Body of pancreas (tissue), 4 donors: ENCODE measurements around the gene NUP98. TPM values are rescaled to one million over a fixed set of nuclear protein-coding genes. Genes with fewer than 3 reads are reported as not detected.

Experiments
- ATAC-seq: fragments of 150-250 bp; one replicate; pipeline ENCODE4 v1.9.1; 2016
- DNase-seq, 4 donors: peaks; one replicate each; pipeline ENCODE4 v3.0.0-alpha.2; 2019
- H3K27ac ChIP-seq, 4 donors: fragments of 200-600 bp; sonication (generic); 1 replicate in 3 of 4; 2 replicates in 1 of 4; pipeline versions ENCODE4 v1.5.1 to v1.6.1; 2016 to 2019; ENCODE audit warnings: mild to moderate bottlenecking in 1 of 4, mixed read lengths in 1 of 4, moderate library complexity in 1 of 4
- H3K27me3 ChIP-seq, 2 donors: fragments of 200-600 bp; sonication (generic); one replicate each; pipeline ENCODE4 v1.6.0; 2016; ENCODE audit warnings: mild to moderate bottlenecking in 1 of 2
- H3K36me3 ChIP-seq, 2 donors: fragments of 200-600 bp; sonication (generic); replicated peaks in 1 of 2; 2 replicates each; pipeline ENCODE4 v1.5.1; 2016; ENCODE audit warnings: low read depth in 2 of 2; ENCODE audit not compliant: insufficient read depth in 1 of 2
- H3K4me1 ChIP-seq: fragments of 200-600 bp; sonication (generic); one replicate; pipeline ENCODE4 v1.6.0; 2016
- H3K4me3 ChIP-seq, 2 donors: fragments of 200-600 bp; sonication (generic); 1 replicate in 1 of 2; 2 replicates in 1 of 2; pipeline ENCODE4 v1.5.1; 2016 to 2019
- H3K9me3 ChIP-seq, 3 donors: fragments of 200-600 bp; sonication (generic); 1 replicate in 2 of 3; 2 replicates in 1 of 3; pipeline ENCODE4 v1.5.1; 2016
- POLR2A ChIP-seq, 3 donors: fragments of 450-650 bp; IDR thresholded peaks; one replicate each; pipeline ENCODE4 v1.6.1; 2016; ENCODE audit warnings: antibody characterized with exemption in 3 of 3, mild to moderate bottlenecking in 2 of 3
- WGBS, 2 donors: methylation state at CpG; one replicate each; pipeline ENCODE4 v1.1.5; 2017; 5-methylcytosine and 5-hydroxymethylcytosine counted together
- intact Hi-C: fragments of 100-400 bp; cut with DNase I; formaldehyde crosslinking; loops from one replicate; pipeline ENCODE4 v1.15.1; 2023
- total RNA-seq, 2 donors: library from RNA; depleted of rRNA; stranded (reverse); fragments of >200 nt; gene quantifications; one replicate each; pipeline ENCODE4 v1.1.0, GENCODE V29; 2016
- TF ChIP-seq, protein P1 (sequence below), 7 experiments: fragments of 450-650 bp in 4 of 7; fragments of 200-600 bp in 3 of 7; sonication (generic) in 3 of 7; IDR thresholded peaks; one replicate each; pipeline ENCODE4 v1.5.1; 2016 to 2019; ENCODE audit warnings: antibody characterized with exemption in 7 of 7

Gene NUP98
- total RNA-seq, 2 donors from 2014 or later: 37.9 to 62.0 TPM

- 94 to 100% methylated on average over 1 of the region's 1 CpG for WGBS, 2 donors
- Histone ChIP-seq H3K4me1 (peaks cover 14% of the 10 kb centered on the region), H3K27me3 (no peaks in the 10 kb centered on the region), H3K27ac (no peak overlapping the region), H3K9me3 (no peaks in the 10 kb centered on the region), H3K36me3 (no peaks in the 10 kb centered on the region), H3K4me3 (no peak overlapping the region)
- intact Hi-C loops: no loop called here
- TF ChIP-seq, protein P1, sequence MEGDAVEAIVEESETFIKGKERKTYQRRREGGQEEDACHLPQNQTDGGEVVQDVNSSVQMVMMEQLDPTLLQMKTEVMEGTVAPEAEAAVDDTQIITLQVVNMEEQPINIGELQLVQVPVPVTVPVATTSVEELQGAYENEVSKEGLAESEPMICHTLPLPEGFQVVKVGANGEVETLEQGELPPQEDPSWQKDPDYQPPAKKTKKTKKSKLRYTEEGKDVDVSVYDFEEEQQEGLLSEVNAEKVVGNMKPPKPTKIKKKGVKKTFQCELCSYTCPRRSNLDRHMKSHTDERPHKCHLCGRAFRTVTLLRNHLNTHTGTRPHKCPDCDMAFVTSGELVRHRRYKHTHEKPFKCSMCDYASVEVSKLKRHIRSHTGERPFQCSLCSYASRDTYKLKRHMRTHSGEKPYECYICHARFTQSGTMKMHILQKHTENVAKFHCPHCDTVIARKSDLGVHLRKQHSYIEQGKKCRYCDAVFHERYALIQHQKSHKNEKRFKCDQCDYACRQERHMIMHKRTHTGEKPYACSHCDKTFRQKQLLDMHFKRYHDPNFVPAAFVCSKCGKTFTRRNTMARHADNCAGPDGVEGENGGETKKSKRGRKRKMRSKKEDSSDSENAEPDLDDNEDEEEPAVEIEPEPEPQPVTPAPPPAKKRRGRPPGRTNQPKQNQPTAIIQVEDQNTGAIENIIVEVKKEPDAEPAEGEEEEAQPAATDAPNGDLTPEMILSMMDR (IDR thresholded peaks at IDR 0.05): no peak
- no peak for TF ChIP-seq POLR2A (IDR thresholded peaks at IDR 0.05)
- ATAC-seq: no peak
- DNase-seq: no peak
These were observed 12.2 kb upstream of the NUP98 start for GRCh38 chr11:3809624-3809928.

GRCh38 chr11:3808861-3809623 lies 11.7 kb upstream of the NUP98 start:
- peak; percentile 61 to 77 (median 68) for DNase-seq
- 5 to 6% methylated on average over 5 of the region's 5 CpGs for WGBS, 2 donors
- H3K27ac ChIP-seq: peak overlapping the region; percentile 41 to 84 (median 61)

DNA sequence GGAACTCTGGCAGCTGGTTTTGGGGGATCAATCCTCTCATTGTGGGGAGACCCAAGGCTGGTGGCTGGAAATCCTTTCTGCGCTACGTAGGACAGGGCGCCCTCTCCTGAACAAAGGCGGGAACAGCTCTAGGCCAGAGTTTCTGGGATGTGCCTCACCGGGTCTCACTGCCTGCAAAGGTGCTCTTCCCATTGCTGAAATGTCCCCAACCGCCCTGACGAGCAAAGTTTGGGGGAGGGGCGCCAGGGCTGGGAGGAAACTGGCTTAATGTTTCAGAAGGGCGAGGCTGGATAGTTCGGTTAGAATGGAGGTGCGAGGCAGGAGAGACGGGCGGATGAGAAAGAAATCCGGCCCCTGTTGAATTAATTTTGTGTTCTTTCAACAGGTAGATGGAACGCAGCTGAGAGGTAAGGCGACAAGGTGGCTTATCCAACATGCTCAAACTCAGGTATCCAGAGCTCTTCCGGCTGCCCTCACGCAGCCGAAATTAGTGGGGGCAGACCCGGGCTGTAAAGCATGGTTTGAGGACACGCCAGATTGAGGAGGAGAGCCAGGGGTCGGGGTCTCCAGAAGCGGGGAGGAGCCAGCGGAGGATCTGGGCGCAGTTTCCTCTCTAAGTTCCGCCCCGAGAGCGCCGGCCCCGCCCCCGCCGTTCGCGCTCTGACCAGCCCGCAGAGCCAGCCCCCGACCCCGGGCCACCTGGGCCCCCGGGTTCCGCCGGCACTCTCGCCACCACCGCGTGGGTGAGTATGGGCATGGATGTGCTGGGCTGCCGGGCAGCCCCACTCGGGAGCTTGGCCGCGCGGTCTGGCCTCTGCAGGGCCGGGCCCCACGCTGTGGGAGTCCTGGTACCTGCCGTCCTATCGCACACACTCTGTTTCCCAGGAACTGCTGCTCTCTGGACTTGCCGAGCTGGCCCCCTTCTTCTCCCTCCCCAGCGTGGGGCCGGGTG lies 10.8 kb upstream of the NUP98 start, which contains the start of gene PGAP2:
PGAP2 (plus strand) TSS at position 652 of the 952 bp plus-strand sequence. CDS start 2,700 bp downstream, outside the sequence.
- peak within 1 kb of the TSS; percentile 45 to 79 for H3K4me3 ChIP-seq
- intact Hi-C loops: no loop called here
- peak; percentile 81 for ATAC-seq
- TF ChIP-seq, protein P1 (IDR thresholded peaks at IDR 0.05): peak; percentile 35 to 61 (median 45)
- peak in 1 of 3 donors; percentile 12 for TF ChIP-seq POLR2A (IDR thresholded peaks at IDR 0.05)
- H3K9me3 ChIP-seq: no peaks in the 10 kb centered on the region
- peak within 1 kb of the TSS; percentile 41 to 84 (median 61) for H3K27ac ChIP-seq
- peaks cover 14% of the 10 kb centered on the region for H3K4me1 ChIP-seq
- peak; percentile 55 to 73 (median 60) for DNase-seq
- no peaks in the 10 kb centered on the region for H3K36me3 ChIP-seq
- WGBS, 2 donors: 1 to 2% methylated on average over 17 to 46 of the region's 55 CpGs
- H3K27me3 ChIP-seq: no peaks in the 10 kb centered on the region

More at GRCh38 chr11:3808861-3809623, 11.7 kb upstream of the NUP98 start:
- Histone ChIP-seq H3K27me3 (no peaks in the 10 kb centered on the region), H3K4me1 (peaks cover 14% of the 10 kb centered on the region), H3K4me3 (peak overlapping the region; percentile 45 to 79), H3K9me3 (no peaks in the 10 kb centered on the region), H3K36me3 (no peaks in the 10 kb centered on the region)
- TF ChIP-seq POLR2A (IDR thresholded peaks at IDR 0.05): no peak
- TF ChIP-seq, protein P1 (IDR thresholded peaks at IDR 0.05): peak in 6 of 7 experiments; percentile 31 to 73 (median 67)
- intact Hi-C loops: no loop called here
- peak; percentile 91 for ATAC-seq

GRCh38 chr11:3803726-3804495 lies 6.6 kb upstream of the NUP98 start:
- Histone ChIP-seq H3K27ac (no peak overlapping the region), H3K27me3 (no peaks in the 10 kb centered on the region), H3K36me3 (no peaks in the 10 kb centered on the region), H3K4me3 (no peak overlapping the region), H3K9me3 (no peaks in the 10 kb centered on the region), H3K4me1 (peaks cover 7% of the 10 kb centered on the region)
- TF ChIP-seq, protein P1 (IDR thresholded peaks at IDR 0.05): no peak
- no peak for TF ChIP-seq POLR2A (IDR thresholded peaks at IDR 0.05)
- no peak for ATAC-seq
- intact Hi-C loops: no loop called here
- no peak for DNase-seq
- 78 to 83% methylated on average over 11 of the region's 11 CpGs for WGBS, 2 donors
